Prostate gland (tissue), 2 donors: Measurements from ENCODE around the gene GRID1.

Experiments
- CTCF ChIP-seq, 4 experiments: fragments of 200-600 bp in 2 of 4; fragments of 450-650 bp in 2 of 4; sonication (generic) in 2 of 4; IDR thresholded peaks; 1 replicate in 3 of 4; 2 replicates in 1 of 4; pipeline ENCODE4 v1.5.1; 2016 to 2019; ENCODE audit warnings: antibody characterized with exemption in 4 of 4, mild to moderate bottlenecking in 2 of 4, moderate library complexity in 2 of 4
- POLR2A ChIP-seq: fragments of 450-650 bp; IDR thresholded peaks from one replicate; pipeline ENCODE4 v1.6.1; 2016; ENCODE audit warnings: antibody characterized with exemption, mild to moderate bottlenecking
- POLR2AphosphoS5 ChIP-seq: sonication (generic); formaldehyde crosslinking; IDR thresholded peaks from one replicate; pipeline ENCODE4 v1.6.1; 2017; ENCODE audit warnings: antibody characterized with exemption

- TF ChIP-seq POLR2A: no peak
- TF ChIP-seq POLR2AphosphoS5: no peak
- no peak for TF ChIP-seq CTCF (IDR thresholded peaks at IDR 0.05)
Observed at GRCh38 chr10:86232644-86233043, 134.0 kb downstream of the GRID1 start.
